GM23338 (cell line): ENCODE results near the gene OXGR1. TPM values are rescaled to one million over a fixed set of nuclear protein-coding genes. Genes with fewer than 3 reads are reported as not detected.

Experiments used
- ATAC-seq: fragments of 200-7000 bp; cut with Tn5 transposase; 3 replicates; pipeline ENCODE4 v1.9.1; 2020
- DNase-seq: peaks from one replicate; pipeline ENCODE4 v3.0.0-alpha.2; 2015; ENCODE audit warnings: low spot score
- H2AFZ ChIP-seq: fragments of 200-600 bp; sonication (generic); 2 replicates; pipeline ENCODE4 v1.8.0; 2016; ENCODE audit warnings: antibody characterized with exemption, mild to moderate bottlenecking, moderate library complexity
- H3F3A ChIP-seq: fragments of 200-600 bp; sonication (generic); replicated peaks from 2 replicates; pipeline ENCODE4 v1.8.0; 2017; ENCODE audit warnings: antibody characterized with exemption, mixed run types, low read depth
- H3K27ac ChIP-seq: fragments of 200-600 bp; sonication (generic); 2 replicates; pipeline ENCODE4 v1.6.1; 2016; ENCODE audit warnings: low read depth
- H3K27me3 ChIP-seq: fragments of 200-600 bp; sonication (generic); 2 replicates; pipeline ENCODE4 v1.8.0; 2016; ENCODE audit warnings: mild to moderate bottlenecking, mixed run types, moderate library complexity; ENCODE audit not compliant: insufficient read depth
- H3K36me3 ChIP-seq: fragments of 200-600 bp; sonication (generic); 2 replicates; pipeline ENCODE4 v1.8.0; 2016; ENCODE audit warnings: mild to moderate bottlenecking; ENCODE audit not compliant: insufficient read depth
- H3K4me1 ChIP-seq: fragments of 200-600 bp; sonication (generic); 2 replicates; pipeline ENCODE4 v1.8.0; 2016; ENCODE audit warnings: mild to moderate bottlenecking, moderate library complexity; ENCODE audit not compliant: insufficient read depth
- H3K4me2 ChIP-seq: fragments of 200-600 bp; sonication (generic); 2 replicates; pipeline ENCODE4 v1.7.1; 2017; ENCODE audit warnings: mixed run types
- H3K4me3 ChIP-seq: fragments of 200-600 bp; sonication (generic); 2 replicates; pipeline ENCODE4 v1.6.1; 2016; ENCODE audit warnings: mixed run types
- H3K79me2 ChIP-seq: fragments of 200-600 bp; sonication (generic); replicated peaks from 2 replicates; pipeline ENCODE4 v1.8.0; 2017; ENCODE audit warnings: mild to moderate bottlenecking; ENCODE audit not compliant: insufficient read depth
- H3K9me2 ChIP-seq: fragments of 200-600 bp; sonication (generic); 2 replicates; pipeline ENCODE4 v1.8.0; 2017; ENCODE audit not compliant: insufficient read depth
- H4K20me1 ChIP-seq: fragments of 200-600 bp; sonication (generic); replicated peaks from 2 replicates; pipeline ENCODE4 v1.8.0; 2017; ENCODE audit warnings: mild to moderate bottlenecking; ENCODE audit not compliant: insufficient read depth
- H3K27ac Mint-ChIP-seq: 2 replicates; pipeline ENCODE4 v1.8.0; 2020; ENCODE audit warnings: inconsistent platforms, mild to moderate bottlenecking, moderate library complexity, mixed read lengths
- H3K27me3 Mint-ChIP-seq: 3 replicates; pipeline ENCODE4 v1.8.0; 2022; ENCODE audit warnings: low read depth, mild to moderate bottlenecking, moderate library complexity, mixed read lengths, inconsistent platforms; ENCODE audit not compliant: insufficient read depth, poor library complexity
- H3K36me3 Mint-ChIP-seq: 3 replicates; pipeline ENCODE4 v1.8.0; 2021; ENCODE audit warnings: low read depth, mild to moderate bottlenecking, inconsistent platforms, moderate library complexity, mixed read lengths
- H3K4me1 Mint-ChIP-seq: 3 replicates; pipeline ENCODE4 v1.8.0; 2020; ENCODE audit warnings: mild to moderate bottlenecking, inconsistent platforms, mixed read lengths
- H3K4me3 Mint-ChIP-seq: 3 replicates; pipeline ENCODE4 v1.8.0; 2021; ENCODE audit warnings: moderate library complexity, mild to moderate bottlenecking, inconsistent platforms, mixed read lengths
- H3K9me3 Mint-ChIP-seq: 3 replicates; pipeline ENCODE4 v1.8.0; 2020; ENCODE audit warnings: moderate library complexity, mild to moderate bottlenecking, inconsistent platforms, mixed read lengths
- CREB1 ChIP-seq: fragments of 250-450 bp; sonication (Bioruptor Pico); IDR thresholded peaks from 2 replicates; pipeline ENCODE4 v1.5.0; 2020; ENCODE audit warnings: low read depth, mild to moderate bottlenecking, moderate library complexity
- CTCF ChIP-seq, 2 experiments: fragments of 200-600 bp in 1 of 2; sonication (generic) in 1 of 2; conservative IDR thresholded peaks; 2 replicates each; pipeline versions ENCODE4 v1.5.1 to v1.6.1; 2016 to 2017; ENCODE audit warnings: antibody characterized with exemption in 2 of 2, low read depth in 2 of 2, mild to moderate bottlenecking in 2 of 2, moderate library complexity in 1 of 2
- ETS1 ChIP-seq: IDR thresholded peaks from 2 replicates; pipeline ENCODE4 v1.6.1; 2016; ENCODE audit warnings: antibody characterized with exemption
- EZH2phosphoT487 ChIP-seq: fragments of 200-600 bp; sonication (generic); IDR thresholded peaks from one replicate; pipeline ENCODE4 v1.8.1; 2018; ENCODE audit warnings: antibody characterized with exemption; ENCODE audit not compliant: unreplicated experiment
- JUNB ChIP-seq: IDR thresholded peaks from one replicate; pipeline ENCODE4 v1.6.1; 2016; ENCODE audit warnings: antibody characterized with exemption; ENCODE audit not compliant: unreplicated experiment
- NANOG ChIP-seq: IDR thresholded peaks from 2 replicates; pipeline ENCODE4 v1.6.1; 2016; ENCODE audit warnings: antibody characterized with exemption, borderline replicate concordance
- POLR2AphosphoS5 ChIP-seq: IDR thresholded peaks from 2 replicates; pipeline ENCODE4 v1.6.1; 2016; ENCODE audit warnings: antibody characterized with exemption, low read depth
- REST ChIP-seq: IDR thresholded peaks from one replicate; pipeline ENCODE4 v1.6.1; 2018; ENCODE audit warnings: antibody characterized with exemption; ENCODE audit not compliant: unreplicated experiment
- STAT1 ChIP-seq: IDR thresholded peaks from one replicate; pipeline ENCODE4 v1.6.1; 2016; ENCODE audit warnings: antibody characterized with exemption; ENCODE audit not compliant: unreplicated experiment
- ZNF114 ChIP-seq: fragments of 250-450 bp; sonication (Bioruptor Pico); IDR thresholded peaks from 2 replicates; pipeline ENCODE4 v1.5.0; 2020; ENCODE audit warnings: mild to moderate bottlenecking, moderate library complexity
- ZNF331 ChIP-seq: fragments of 250-450 bp; sonication (Bioruptor Pico); IDR thresholded peaks from 2 replicates; pipeline ENCODE4 v1.5.0; 2020; ENCODE audit warnings: low read depth, mild to moderate bottlenecking, moderate library complexity
- ZNF462 ChIP-seq: fragments of 250-450 bp; sonication (Bioruptor Pico); IDR thresholded peaks from 2 replicates; pipeline ENCODE4 v1.5.0; 2020; ENCODE audit warnings: mild to moderate bottlenecking, moderate library complexity
- polyA plus RNA-seq: library from polyadenylated mRNA; unstranded; fragments of >200 nt; fragmentation: Nextera tagmentation; extraction: Ambion mirVana; gene quantifications from 2 replicates; pipeline ENCODE4 v1.2.1, GENCODE V29; 2016
- total RNA-seq: library from RNA; depleted of rRNA; stranded (reverse); fragments of >200 nt; shearing (Covaris generic); gene quantifications from 2 replicates; pipeline ENCODE4 v1.2.3, GENCODE V29; 2014

Gene OXGR1
- total and polyA plus RNA-seq, 2 experiments from 2014 or later, result 0.29 to 0.80 TPM

GRCh38 chr13:96952595-96952994 lies 41.7 kb downstream of the OXGR1 start:
- Histone ChIP-seq H3K79me2 (no peaks in the 10 kb centered on the region), H3K27ac (no peak overlapping the region), H2AFZ (no peak overlapping the region), H3K4me1 (no peaks in the 10 kb centered on the region), H3K9me2 (0 out of 2 replicates have a peak, but pooled peaks cover 3% of the 10 kb centered on the region), H4K20me1 (no peaks in the 10 kb centered on the region), H3K36me3 (no peaks in the 10 kb centered on the region), H3F3A (no peaks in the 10 kb centered on the region), H3K4me2 (no peak overlapping the region), H3K27me3 (no peaks in the 10 kb centered on the region), H3K4me3 (no peak overlapping the region)
- DNase-seq, result no peak
- H3K27me3 Mint-ChIP-seq, result peaks cover 2% of the 10 kb centered on the region
- no peak overlapping the region for H3K27ac Mint-ChIP-seq
- ATAC-seq, result no peak
- TF ChIP-seq ZNF114 (CRISPR knock-in tag) (no peak), POLR2AphosphoS5 (no peak), ZNF462 (CRISPR knock-in tag) (no peak), EZH2phosphoT487 (no peak), CTCF (conservative IDR thresholded peaks at IDR 0.05; ENCODE audit: low read depth in 2 of 2) (no peak), ETS1 (no peak), REST (no peak), JUNB (no peak), ZNF331 (CRISPR knock-in tag) (no peak), NANOG (no peak), STAT1 (no peak), CREB1 (no peak)
- no peak overlapping the region for H3K4me3 Mint-ChIP-seq
- no peaks in the 10 kb centered on the region for H3K36me3 Mint-ChIP-seq
- H3K9me3 Mint-ChIP-seq, result no peaks in the 10 kb centered on the region; the same call in 2 of the 3 replicates
- H3K4me1 Mint-ChIP-seq, result peaks cover 4% of the 10 kb centered on the region; the same call in 1 of the 3 replicates
